NCI-H1092 treated with DMSO at 0.1 percent for 48 hours (cell line): ENCODE results near the gene LRP6.
"Not testable (repeated sequence)": the region's sequence is repeated elsewhere in the genome, so short reads cannot be mapped to it uniquely, and the experiment has no call there.

Source experiments
- DNase-seq: peaks from one replicate; lab custom pipeline; 2025; lab: John Stamatoyannopoulos, UW

LRP6 gene

GRCh38 chr12:12266873-12267741 lies at the start of gene LRP6:
Gene LRP6 (minus strand): TSS chr12:12267044. CDS start chr12:12266735, 309 bp downstream.
- DNase-seq, result peak; percentile 92

GRCh38 chr12:12315838-12316237 lies 49.0 kb upstream of the LRP6 start:
- no peak for DNase-seq

- DNase-seq, result not testable (repeated sequence)
Measured at GRCh38 chr12:12310695-12311094, 43.9 kb upstream of the LRP6 start.

- DNase-seq, result no peak
Measured at GRCh38 chr12:12305568-12306300, 38.9 kb upstream of the LRP6 start.

- no peak for DNase-seq
Measured at GRCh38 chr12:12302976-12303375, 36.1 kb upstream of the LRP6 start.

GRCh38 chr12:12301122-12301521 lies 34.3 kb upstream of the LRP6 start:
- no peak for DNase-seq

- no peak for DNase-seq
Measured at GRCh38 chr12:12297201-12297830, 30.5 kb upstream of the LRP6 start.

GRCh38 chr12:12294215-12295005 lies 27.6 kb upstream of the LRP6 start:
- no peak for DNase-seq

- DNase-seq, result no peak
Measured at GRCh38 chr12:12290206-12290605, 23.4 kb upstream of the LRP6 start.

- DNase-seq, result no peak
Measured at GRCh38 chr12:12286441-12286840, 19.6 kb upstream of the LRP6 start.

GRCh38 chr12:12282761-12283425 lies 16.0 kb upstream of the LRP6 start:
- DNase-seq, result no peak

- DNase-seq, result no peak
Measured at GRCh38 chr12:12282202-12282601, 15.4 kb upstream of the LRP6 start.

- DNase-seq, result no peak
Measured at GRCh38 chr12:12281134-12281533, 14.3 kb upstream of the LRP6 start.

GRCh38 chr12:12278899-12279298 lies 12.1 kb upstream of the LRP6 start:
- no peak for DNase-seq

GRCh38 chr12:12275874-12276273 lies 9.0 kb upstream of the LRP6 start:
- no peak for DNase-seq

- DNase-seq, result no peak
Measured at GRCh38 chr12:12273291-12273957, 6.6 kb upstream of the LRP6 start.

GRCh38 chr12:12272869-12273268 lies 6.0 kb upstream of the LRP6 start:
- DNase-seq, result no peak

- no peak for DNase-seq
Measured at GRCh38 chr12:12270226-12270625, 3.4 kb upstream of the LRP6 start.

GRCh38 chr12:12267742-12268200 lies 927 bp upstream of the LRP6 start:
- peak; percentile 64 for DNase-seq

GRCh38 chr12:12266389-12266872 lies 413 bp downstream of the LRP6 start:
- DNase-seq, result no peak
